ENCODE data around the gene AKNAD1.

DNA sequence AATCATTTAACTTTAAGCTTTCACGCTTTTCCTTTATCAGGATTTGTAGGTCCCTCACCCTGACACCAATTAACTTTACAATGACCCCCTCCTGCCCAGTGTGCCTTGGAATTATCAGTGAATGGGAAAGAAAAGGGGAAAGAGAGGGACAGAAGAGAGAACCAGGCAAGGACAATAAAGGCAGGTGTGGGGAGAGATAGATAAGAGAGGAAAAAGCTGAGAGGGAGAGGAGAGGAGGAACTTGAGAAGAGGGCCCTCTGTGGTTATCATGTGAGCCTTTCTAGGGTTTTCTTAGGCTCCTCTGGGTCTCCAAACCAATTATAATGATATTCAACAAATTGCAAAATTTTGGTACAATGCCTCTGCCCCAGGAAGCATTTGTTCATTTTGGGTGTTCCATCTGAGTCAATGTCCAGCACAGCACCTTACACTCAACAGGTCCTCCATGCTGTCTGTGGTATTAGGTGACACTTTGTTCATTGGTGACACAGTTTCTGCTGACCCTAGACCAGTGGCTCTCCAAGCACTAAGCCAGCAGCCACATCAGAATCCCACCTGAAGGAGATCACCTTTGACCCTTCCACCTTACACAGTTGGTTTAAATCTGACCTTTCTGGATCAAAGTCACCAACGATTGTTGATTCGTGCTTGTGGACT, 14.2 kb downstream of the AKNAD1 start:
- no peak for TF ChIP-seq CTCF (conservative IDR thresholded peaks at IDR 0.05; ENCODE audit: low read depth, low read length)
- TF ChIP-seq EZH2phosphoT487 (IDR thresholded peaks at IDR 0.05; ENCODE audit: borderline replicate concordance, low read length): no peak

Data from PC-3 (cell line).